WI38 (cell line): ENCODE measurements around the gene KAT2B.

Source experiments
- H3K4me3 ChIP-seq: 2 replicates; pipeline ENCODE4 v1.5.1; 2011; ENCODE audit warnings: low read depth, mild to moderate bottlenecking, control low read depth, low read length
- CTCF ChIP-seq: IDR thresholded peaks from 2 replicates; pipeline ENCODE4 v1.5.1; 2012; ENCODE audit warnings: low read depth, mild to moderate bottlenecking, control low read depth, low read length

KAT2B gene

GRCh38 chr3:20100151-20100550 is 59.9 kb downstream of the KAT2B start:
- no peak overlapping the region for H3K4me3 ChIP-seq
- no peak for TF ChIP-seq CTCF

- H3K4me3 ChIP-seq: no peak overlapping the region
- TF ChIP-seq CTCF: no peak
These were observed 60.8 kb downstream of the KAT2B start for GRCh38 chr3:20101041-20101440.

- H3K4me3 ChIP-seq: no peak overlapping the region
- TF ChIP-seq CTCF: no peak
These were observed 63.5 kb downstream of the KAT2B start for GRCh38 chr3:20103731-20104130.

GRCh38 chr3:20104167-20104661 is 64.0 kb downstream of the KAT2B start:
- no peak for TF ChIP-seq CTCF
- no peak overlapping the region for H3K4me3 ChIP-seq

GRCh38 chr3:20105513-20106280 is 65.5 kb downstream of the KAT2B start:
- no peak overlapping the region for H3K4me3 ChIP-seq
- TF ChIP-seq CTCF: no peak

GRCh38 chr3:20107722-20108121 is 67.5 kb downstream of the KAT2B start:
- TF ChIP-seq CTCF: no peak
- no peak overlapping the region for H3K4me3 ChIP-seq

GRCh38 chr3:20108869-20109268 is 68.6 kb downstream of the KAT2B start:
- TF ChIP-seq CTCF: no peak
- no peak overlapping the region for H3K4me3 ChIP-seq
